GM12878 (cell line): ENCODE measurements around the gene BAIAP2L1. TPM values are rescaled to one million over a fixed set of nuclear protein-coding genes. Genes with fewer than 3 reads are reported as not detected.

Source experiments
- ATAC-seq: fragments of 200-7000 bp; cut with Tn5 transposase; 3 replicates; pipeline ENCODE4 v1.9.1; 2020; ENCODE audit warnings: mild to moderate bottlenecking, moderate library complexity
- BruUV-seq: library from RNA; stranded (reverse); fragments of 400-500 nt; replicated peaks from 2 replicates; lab custom pipeline; 2021; lab: Mats Ljungman, UMichigan
- CTCF ChIA-PET: fragments of 300-600 bp; sonication (Branson Sonifier 250); formaldehyde crosslinking; extraction: SDS; loops from one replicate; lab custom pipeline; 2021; ENCODE audit warnings: inconsistent platforms; lab: Yijun Ruan, JAX
- POLR2A ChIA-PET: fragments of 350-600 bp; formaldehyde crosslinking; extraction: SDS; loops from one replicate; lab custom pipeline; 2021; ENCODE audit warnings: inconsistent platforms; lab: Charles Lee
- RAD21 ChIA-PET: fragments of 300-600 bp; sonication (Branson Sonifier 250); formaldehyde crosslinking; loops from one replicate; lab custom pipeline; 2023; ENCODE audit warnings: antibody characterized with exemption; ENCODE audit not compliant: unreplicated experiment; lab: Charles Lee
- SMC1A ChIA-PET: fragments of 300-600 bp; sonication (Branson Sonifier 250); formaldehyde crosslinking; loops from one replicate; lab custom pipeline; 2023; ENCODE audit not compliant: unreplicated experiment, uncharacterized antibody; lab: Charles Lee
- DNase-seq: peaks from one replicate; pipeline ENCODE4 v3.0.0-alpha.2; 2011; ENCODE audit warnings: low read depth, low spot score
- FAIRE-seq: peaks from 3 replicates; lab custom pipeline; 2011; peaks lifted over from hg19 to GRCh38; lab: Jason Lieb, UNC
- H2AFZ ChIP-seq: 2 replicates; pipeline ENCODE4 v1.6.0; 2011; ENCODE audit warnings: low read depth, low read length, control low read depth; ENCODE audit not compliant: control insufficient read depth
- H3K27ac ChIP-seq: 2 replicates; pipeline ENCODE4 v1.5.1; 2011; ENCODE audit warnings: control low read depth; ENCODE audit not compliant: control insufficient read depth, insufficient read depth
- H3K27me3 ChIP-seq, 2 experiments: replicated peaks in 1 of 2; 2 replicates each; pipeline versions ENCODE4 v1.6.0 to v1.6.1; 2011; ENCODE audit warnings: low read length in 1 of 2; ENCODE audit not compliant: control insufficient read depth in 2 of 2, insufficient read depth in 2 of 2
- H3K36me3 ChIP-seq, 2 experiments: 2 replicates each; pipeline ENCODE4 v1.5.1; 2011; ENCODE audit warnings: low read length in 1 of 2; ENCODE audit not compliant: control insufficient read depth in 2 of 2, insufficient read depth in 2 of 2
- H3K4me1 ChIP-seq: 2 replicates; pipeline ENCODE4 v1.6.1; 2011; ENCODE audit warnings: mild to moderate bottlenecking, low read length, moderate library complexity, mixed read lengths; ENCODE audit not compliant: control insufficient read depth, insufficient read depth
- H3K4me2 ChIP-seq: 2 replicates; pipeline ENCODE4 v1.6.0; 2011; ENCODE audit warnings: control low read depth; ENCODE audit not compliant: control insufficient read depth, insufficient read depth
- H3K4me3 ChIP-seq: fragments of 200-600 bp; sonication (generic); 2 replicates; pipeline ENCODE4 v1.5.1; 2016
- H3K79me2 ChIP-seq: 2 replicates; pipeline ENCODE4 v1.6.0; 2011; ENCODE audit warnings: low read length; ENCODE audit not compliant: control insufficient read depth, insufficient read depth
- H3K9ac ChIP-seq: 2 replicates; pipeline ENCODE4 v1.8.0; 2011; ENCODE audit warnings: low read length, control low read depth, mixed read lengths; ENCODE audit not compliant: control insufficient read depth, insufficient read depth
- H3K9me3 ChIP-seq: replicated peaks from 3 replicates; pipeline ENCODE4 v1.5.1; 2011; ENCODE audit warnings: mild to moderate bottlenecking, low read length; ENCODE audit not compliant: control insufficient read depth, insufficient read depth
- H4K20me1 ChIP-seq: 2 replicates; pipeline ENCODE4 v1.6.0; 2011; ENCODE audit not compliant: control insufficient read depth, insufficient read depth
- DPF2 ChIP-seq: fragments of 450-650 bp; IDR thresholded peaks from 2 replicates; pipeline ENCODE4 v1.6.1; 2017; ENCODE audit warnings: mild to moderate bottlenecking
- EED ChIP-seq: sonication (generic); IDR thresholded peaks from 2 replicates; pipeline ENCODE4 v1.6.1; 2016; ENCODE audit warnings: antibody characterized with exemption, low read depth
- POU2F2 ChIP-seq: IDR thresholded peaks from 3 replicates; pipeline ENCODE4 v1.6.1; 2011; ENCODE audit warnings: low read depth, mild to moderate bottlenecking, low read length, borderline replicate concordance
- ZNF207 ChIP-seq: fragments of 450-650 bp; IDR thresholded peaks from 2 replicates; pipeline ENCODE4 v1.6.1; 2014; ENCODE audit warnings: antibody characterized with exemption, mild to moderate bottlenecking, borderline replicate concordance
- WGBS: methylation state at CpG from one replicate; pipeline ENCODE4 v1.1.6; 2016; ENCODE audit warnings: low lambda C conversion rate; ENCODE audit not compliant: insufficient replicate concordance, insufficient coverage; ENCODE audit errors: missing lambda C conversion rate; 5-methylcytosine and 5-hydroxymethylcytosine counted together
- in situ Hi-C: fragments of 300-500 bp; cut with MboI; formaldehyde crosslinking; loops from 9 replicates; pipeline ENCODE4 v1.14.3; 2018; ENCODE audit warnings: mixed read lengths
- intact Hi-C: fragments of 100-400 bp; cut with micrococcal nuclease; formaldehyde crosslinking; loops from one replicate; pipeline ENCODE4 v1.14.2; 2022; ENCODE audit not compliant: unreplicated experiment
- polyA plus RNA-seq, 11 experiments: library from polyadenylated mRNA; depleted of rRNA in 4 of 11; unstranded in 6 of 11; stranded (reverse) in 5 of 11; fragments of >200 nt; fragmentation: Nextera tagmentation in 4 of 11; fragmentation: Illumina TruSeq in 1 of 11; extraction: Ambion mirVana in 4 of 11; extraction: Trizol in 1 of 11; gene quantifications; 1 replicate in 1 of 11; 2 replicates in 10 of 11; pipeline versions ENCODE4 v1.2.1 to v1.2.3, GENCODE V29; 2011 to 2016; ENCODE audit warnings: inconsistent platforms in 2 of 11, missing spikeins in 2 of 11, low read depth in 1 of 11
- total RNA-seq, 4 experiments: library from RNA; depleted of rRNA in 3 of 4; stranded (reverse); fragments of >200 nt in 3 of 4; fragmentation: Illumina TruSeq in 1 of 4; extraction: Trizol in 1 of 4; gene quantifications; 2 replicates each; pipeline versions ENCODE4 v1.2.1 to v1.2.3, GENCODE V29; 2013 to 2021
- TF ChIP-seq, protein P1 (sequence below): IDR thresholded peaks from 2 replicates; pipeline ENCODE4 v1.6.1; 2012; ENCODE audit warnings: low read depth, low read length, improper control_type of control experiment

Gene BAIAP2L1
- total and polyA plus RNA-seq, 10 of the 15 experiments (the other 5 are each of a cell fraction or from before 2014, with no cell fraction given), result 8.9 to 60.2 (median 35.7) TPM

DNA sequence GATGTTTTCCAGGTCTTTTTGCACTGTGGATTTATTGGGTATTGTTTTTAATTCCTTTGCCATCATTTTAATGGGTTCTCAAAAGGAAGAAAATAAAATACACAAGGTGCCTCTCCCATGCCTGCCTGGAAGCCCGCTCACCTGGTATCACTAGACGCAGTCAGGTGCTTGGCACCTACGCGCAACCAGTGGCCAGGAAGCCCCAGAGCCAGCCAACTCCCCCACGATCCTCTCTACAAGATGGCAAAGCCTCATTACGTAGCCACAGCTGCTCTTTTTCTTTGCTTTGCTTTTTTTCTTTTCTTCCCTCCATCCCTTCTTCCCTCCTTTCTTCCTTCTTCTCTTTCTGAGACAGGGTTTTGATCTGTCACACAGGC lies 34.3 kb downstream of the BAIAP2L1 start:
- no peak for DNase-seq
- no peak for FAIRE-seq
- Histone ChIP-seq H3K36me3 (no peaks in the 10 kb centered on the region), H3K79me2 (no peaks in the 10 kb centered on the region; the same call in none of the 2 replicates), H4K20me1 (no peaks in the 10 kb centered on the region), H3K4me2 (no peak overlapping the region), H3K27ac (no peak overlapping the region), H3K27me3 (no peaks in the 10 kb centered on the region), H3K4me3 (no peak overlapping the region), H3K9ac (no peak overlapping the region), H3K9me3 (no peaks in the 10 kb centered on the region), H2AFZ (no peak overlapping the region), H3K4me1 (no peaks in the 10 kb centered on the region)
- BruUV-seq, result no TSS peak
- 99% methylated on average over 6 of the region's 6 CpGs for WGBS
- in situ Hi-C loops, result no loop called here
- CTCF ChIA-PET, result no interaction called here
- RAD21 ChIA-PET, result no interaction called here
- ATAC-seq, result no peak
- TF ChIP-seq EED (no peak), ZNF207 (no peak)
- TF ChIP-seq, protein P1, sequence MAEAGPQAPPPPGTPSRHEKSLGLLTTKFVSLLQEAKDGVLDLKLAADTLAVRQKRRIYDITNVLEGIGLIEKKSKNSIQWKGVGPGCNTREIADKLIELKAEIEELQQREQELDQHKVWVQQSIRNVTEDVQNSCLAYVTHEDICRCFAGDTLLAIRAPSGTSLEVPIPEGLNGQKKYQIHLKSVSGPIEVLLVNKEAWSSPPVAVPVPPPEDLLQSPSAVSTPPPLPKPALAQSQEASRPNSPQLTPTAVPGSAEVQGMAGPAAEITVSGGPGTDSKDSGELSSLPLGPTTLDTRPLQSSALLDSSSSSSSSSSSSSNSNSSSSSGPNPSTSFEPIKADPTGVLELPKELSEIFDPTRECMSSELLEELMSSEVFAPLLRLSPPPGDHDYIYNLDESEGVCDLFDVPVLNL, result no peak
- TF ChIP-seq, all 136 proteins: peak for 0
- ChIA-PET SMC1A (no interaction called here), POLR2A (interaction anchor here (1.2 kb wide), 1 partner anchor 11 kb away, joined by 3 read pairs; no protein-coding TSS in a partner anchor)
- intact Hi-C loops, result no loop called here

DNA sequence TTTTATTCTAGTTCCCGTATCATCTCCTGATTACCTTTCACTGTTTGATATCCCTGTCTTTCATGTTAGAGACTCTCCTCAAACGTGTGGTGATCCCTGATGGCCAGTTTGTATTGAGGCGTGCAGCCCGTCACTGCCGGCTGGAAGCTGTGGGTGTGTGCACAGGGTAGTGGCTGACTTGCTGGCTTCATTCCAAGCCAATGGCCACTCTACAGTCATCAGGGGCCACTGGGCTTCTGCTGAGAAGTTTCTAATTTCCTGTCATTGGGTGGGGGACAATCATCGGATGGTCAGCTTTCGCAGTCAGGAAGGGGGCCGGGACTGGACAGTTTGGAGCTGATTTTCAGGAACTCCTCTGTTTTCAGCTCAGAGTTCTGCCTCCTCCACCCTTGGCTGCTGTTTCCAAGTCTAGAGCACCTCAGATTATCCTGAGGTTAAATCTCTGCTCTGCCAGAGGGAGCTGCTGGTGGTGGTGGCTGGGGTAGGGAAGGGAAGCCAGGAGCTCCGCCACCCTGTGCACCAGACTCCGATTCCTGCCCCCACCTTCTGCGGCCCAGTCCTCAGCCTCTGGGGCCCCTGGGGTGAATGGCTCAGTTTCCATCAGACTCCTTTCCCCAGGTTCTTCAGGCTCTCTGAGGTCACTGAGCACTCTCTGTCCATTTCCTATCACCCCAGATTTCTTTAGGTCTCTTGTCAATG lies 34.9 kb downstream of the BAIAP2L1 start:
- no peaks in the 10 kb centered on the region; the same call in none of the 2 replicates for H3K79me2 ChIP-seq
- POLR2A ChIA-PET, result interaction anchor here (0.6 to 1.2 kb wide), 2 partner anchors 10 to 26 kb away, joined by 3 to 4 read pairs; no protein-coding TSS in a partner anchor

More for the DNA sequence above, 34.9 kb downstream of the BAIAP2L1 start:
- ATAC-seq, result no peak
- no peak overlapping the region for H3K27ac ChIP-seq
- H3K9ac ChIP-seq, result no peak overlapping the region
- SMC1A ChIA-PET, result no interaction called here
- 89% methylated on average over 11 of the region's 11 CpGs for WGBS
- no peaks in the 10 kb centered on the region for H3K9me3 ChIP-seq
- RAD21 ChIA-PET, result no interaction called here
- no peak overlapping the region for H3K4me2 ChIP-seq
- CTCF ChIA-PET, result no interaction called here
- intact Hi-C loops (no loop called here), in situ Hi-C loops (no loop called here)
- no peaks in the 10 kb centered on the region for H4K20me1 ChIP-seq
- DNase-seq, result no peak
- H2AFZ ChIP-seq, result no peak overlapping the region
- BruUV-seq, result no TSS peak
- no peaks in the 10 kb centered on the region for H3K36me3 ChIP-seq
- no peaks in the 10 kb centered on the region for H3K4me1 ChIP-seq
- TF ChIP-seq POU2F2, result no peak
- TF ChIP-seq DPF2, result no peak
- H3K27me3 ChIP-seq, result no peaks in the 10 kb centered on the region
- no peak overlapping the region for H3K4me3 ChIP-seq
- FAIRE-seq, result no peak
